ENCODE data around the gene CBL. TPM values are rescaled to one million over a fixed set of nuclear protein-coding genes. Genes with fewer than 3 reads are reported as not detected.
A peak's percentile ranks its signal among the peaks of the same experiment; 100 is the strongest.

Gene CBL
- total and polyA plus RNA-seq, 2 experiments from 2014 or later: 31.6 to 67.6 TPM

- DNase-seq (ENCODE audit: low spot score) (no peak), ATAC-seq (no peak)
- peaks cover 14% of the 10 kb centered on the region; the same call in 2 of the 3 replicates for H3K36me3 Mint-ChIP-seq (ENCODE audit: low read depth)
- peaks cover 22% of the 10 kb centered on the region for H3K79me2 ChIP-seq (replicated peaks; ENCODE audit: insufficient read depth)
- no peak overlapping the region for H3K27ac Mint-ChIP-seq
- no peaks in the 10 kb centered on the region; the same call in 2 of the 3 replicates for H3K9me3 Mint-ChIP-seq
- no peak overlapping the region; the same call in 2 of the 3 replicates for H3K4me3 Mint-ChIP-seq
- peak overlapping the region; percentile 59; the same call in 1 of the 2 replicates for H2AFZ ChIP-seq
- H4K20me1 ChIP-seq (replicated peaks; ENCODE audit: insufficient read depth): no peaks in the 10 kb centered on the region
- TF ChIP-seq JUNB (IDR thresholded peaks at IDR 0.05; ENCODE audit: unreplicated experiment) (no peak), CREB1 (CRISPR knock-in tag; IDR thresholded peaks at IDR 0.05; ENCODE audit: low read depth) (no peak), EZH2 (IDR thresholded peaks at IDR 0.05; ENCODE audit: low read depth, unreplicated experiment) (no peak), POLR2AphosphoS5 (IDR thresholded peaks at IDR 0.05; ENCODE audit: low read depth) (no peak), ETS1 (IDR thresholded peaks at IDR 0.05) (no peak), CTCF (conservative IDR thresholded peaks at IDR 0.05; ENCODE audit: low read depth in 2 of 2) (no peak), ZNF331 (CRISPR knock-in tag; IDR thresholded peaks at IDR 0.05; ENCODE audit: low read depth) (no peak), ZNF114 (CRISPR knock-in tag; IDR thresholded peaks at IDR 0.05) (no peak), REST (IDR thresholded peaks at IDR 0.05; ENCODE audit: unreplicated experiment) (no peak), STAT1 (IDR thresholded peaks at IDR 0.05; ENCODE audit: unreplicated experiment) (no peak), EZH2phosphoT487 (IDR thresholded peaks at IDR 0.05; ENCODE audit: unreplicated experiment) (no peak), ZNF462 (CRISPR knock-in tag; IDR thresholded peaks at IDR 0.05) (no peak), NANOG (IDR thresholded peaks at IDR 0.05; ENCODE audit: borderline replicate concordance) (no peak)
- H3K27me3 Mint-ChIP-seq (ENCODE audit: insufficient read depth, low read depth, poor library complexity): peaks cover 22% of the 10 kb centered on the region
- no peaks in the 10 kb centered on the region; the same call in 1 of the 2 replicates for H3K36me3 ChIP-seq (ENCODE audit: insufficient read depth)
- H3K4me1 ChIP-seq (ENCODE audit: insufficient read depth): peaks cover 17% of the 10 kb centered on the region; the same call in 1 of the 2 replicates
- no peak overlapping the region for H3K4me3 ChIP-seq
- H3K4me1 Mint-ChIP-seq: peaks cover 27% of the 10 kb centered on the region
- H3F3A ChIP-seq (replicated peaks; ENCODE audit: low read depth): peaks cover 15% of the 10 kb centered on the region; the same call in 1 of the 2 replicates
- no peak overlapping the region for H3K27ac ChIP-seq (ENCODE audit: low read depth)
- H3K9me2 ChIP-seq (ENCODE audit: insufficient read depth): no peaks in the 10 kb centered on the region
- H3K4me2 ChIP-seq: no peak overlapping the region
- H3K27me3 ChIP-seq (ENCODE audit: insufficient read depth): no peaks in the 10 kb centered on the region
Observed at GRCh38 chr11:119332111-119332765, 126.1 kb downstream of the CBL start.

Measured in GM23338 (cell line).